A549 (cell line): ENCODE data around the gene GAS6. TPM values are rescaled to one million over a fixed set of nuclear protein-coding genes. Genes with fewer than 3 reads are reported as not detected.

Source experiments
- ATAC-seq, 2 experiments: fragments of 200-7000 bp in 1 of 2; fragments of >200 bp in 1 of 2; cut with Nextera tagmentation in 1 of 2; cut with Tn5 transposase in 1 of 2; 3 replicates each; pipeline versions ENCODE4 v1.8.0 to v1.9.1; 2018 to 2020; ENCODE audit warnings: mild to moderate bottlenecking in 1 of 2, moderate library complexity in 1 of 2
- CTCF ChIA-PET: fragments of 300-600 bp; sonication (Branson Sonifier 250); formaldehyde crosslinking; extraction: SDS; loops from one replicate; lab custom pipeline; 2021; ENCODE audit warnings: antibody characterized with exemption, inconsistent platforms; lab: Yijun Ruan, JAX
- POLR2A ChIA-PET: fragments of 350-600 bp; formaldehyde crosslinking; extraction: SDS; loops from one replicate; lab custom pipeline; 2021; ENCODE audit warnings: antibody characterized with exemption, inconsistent platforms; lab: Yijun Ruan, JAX
- DNase-seq, 2 experiments: peaks; one replicate each; pipeline versions ENCODE4 v3.0.0 to v3.0.0-alpha.2; 2011 to 2016; ENCODE audit warnings: low read depth in 1 of 2, low spot score in 1 of 2
- FAIRE-seq: peaks from 2 replicates; lab custom pipeline; 2011; peaks lifted over from hg19 to GRCh38; lab: Jason Lieb, UNC
- H3K27ac ChIP-seq, 2 experiments: fragments of >200 bp; sonication (Bioruptor Twin); formaldehyde crosslinking; 3 replicates each; pipeline ENCODE4 v1.5.1; 2016 to 2017
- H3K4me1 ChIP-seq: fragments of >200 bp; sonication (Bioruptor Twin); formaldehyde crosslinking; 3 replicates; pipeline ENCODE4 v1.6.1; 2016
- H3K4me2 ChIP-seq: fragments of >200 bp; sonication (Bioruptor Twin); formaldehyde crosslinking; 3 replicates; pipeline ENCODE4 v1.6.1; 2016
- H3K4me3 ChIP-seq: fragments of >200 bp; sonication (Bioruptor Twin); formaldehyde crosslinking; 3 replicates; pipeline ENCODE4 v1.5.1; 2016
- H3K9me3 ChIP-seq: fragments of >200 bp; sonication (Bioruptor Twin); formaldehyde crosslinking; 3 replicates; pipeline ENCODE4 v1.6.1; 2016
- ATOH8 ChIP-seq: fragments of 250-450 bp; sonication (Bioruptor Pico); IDR thresholded peaks from 2 replicates; pipeline ENCODE4 v1.5.0; 2020; ENCODE audit warnings: low read depth, mild to moderate bottlenecking, moderate library complexity
- BCL3 ChIP-seq: fragments of >200 bp; sonication (Bioruptor Twin); formaldehyde crosslinking; IDR thresholded peaks from 3 replicates; pipeline ENCODE4 v1.6.1; 2016
- CEBPB ChIP-seq, 2 experiments: fragments of >200 bp in 1 of 2; sonication (Bioruptor Twin) in 1 of 2; formaldehyde crosslinking in 1 of 2; IDR thresholded peaks; 2 replicates each; pipeline ENCODE4 v1.6.1; 2012 to 2016
- E2F6 ChIP-seq: IDR thresholded peaks from 2 replicates; pipeline ENCODE4 v1.6.1; 2012; ENCODE audit warnings: low read depth, borderline replicate concordance
- EHMT2 ChIP-seq: fragments of 200-600 bp; sonication (generic); IDR thresholded peaks from 2 replicates; pipeline ENCODE4 v1.6.1; 2016; ENCODE audit warnings: antibody characterized with exemption, low read depth, mild to moderate bottlenecking, moderate library complexity
- EP300 ChIP-seq, 2 experiments: fragments of >200 bp; sonication (Bioruptor Twin); formaldehyde crosslinking; IDR thresholded peaks; 2 replicates in 1 of 2; 3 replicates in 1 of 2; pipeline ENCODE4 v1.6.1; 2016 to 2017
- GATA3 ChIP-seq: IDR thresholded peaks from 2 replicates; pipeline ENCODE4 v1.6.1; 2012; ENCODE audit warnings: borderline replicate concordance
- HES2 ChIP-seq: fragments of >200 bp; sonication (Bioruptor Twin); formaldehyde crosslinking; IDR thresholded peaks from 2 replicates; pipeline ENCODE4 v1.6.1; 2016
- HOXB13 ChIP-seq: fragments of 250-450 bp; sonication (Bioruptor Pico); IDR thresholded peaks from 2 replicates; pipeline ENCODE4 v1.5.0; 2020; ENCODE audit warnings: low read depth, mild to moderate bottlenecking, moderate library complexity
- KDM1A ChIP-seq: fragments of 200-600 bp; sonication (generic); IDR thresholded peaks from 2 replicates; pipeline ENCODE4 v1.6.1; 2016; ENCODE audit warnings: low read depth, mild to moderate bottlenecking
- PBX3 ChIP-seq: IDR thresholded peaks from 2 replicates; pipeline ENCODE4 v1.6.1; 2012
- POLR2A ChIP-seq: IDR thresholded peaks from 2 replicates; pipeline ENCODE4 v1.6.1; 2012; ENCODE audit warnings: mild to moderate bottlenecking, low read length
- REST ChIP-seq: fragments of 200-600 bp; sonication (generic); IDR thresholded peaks from 2 replicates; pipeline ENCODE4 v1.6.1; 2016; ENCODE audit warnings: antibody characterized with exemption, mild to moderate bottlenecking, moderate library complexity
- RFX5 ChIP-seq: fragments of 450-650 bp; IDR thresholded peaks from 2 replicates; pipeline ENCODE4 v1.7.1; 2014; ENCODE audit warnings: antibody characterized with exemption, mild to moderate bottlenecking, moderate library complexity
- RNF2 ChIP-seq: fragments of 200-600 bp; sonication (generic); IDR thresholded peaks from 2 replicates; pipeline ENCODE4 v1.6.1; 2016; ENCODE audit warnings: low read depth, mild to moderate bottlenecking, antibody characterized with exemption, moderate library complexity, borderline replicate concordance
- SREBF2 ChIP-seq: fragments of 450-650 bp; IDR thresholded peaks from 2 replicates; pipeline ENCODE4 v1.6.1; 2014; ENCODE audit warnings: mild to moderate bottlenecking, moderate library complexity
- TFCP2L1 ChIP-seq: fragments of 250-450 bp; sonication (Bioruptor Pico); IDR thresholded peaks from 2 replicates; pipeline ENCODE4 v1.5.0; 2021; ENCODE audit warnings: mild to moderate bottlenecking
- TP53 ChIP-seq: fragments of 250-450 bp; sonication (Bioruptor Pico); IDR thresholded peaks from 2 replicates; pipeline ENCODE4 v1.5.0; 2021; ENCODE audit warnings: mild to moderate bottlenecking, moderate library complexity
- ZFP36 ChIP-seq: fragments of 450-650 bp; IDR thresholded peaks from 2 replicates; pipeline ENCODE4 v1.6.1; 2014; ENCODE audit warnings: borderline replicate concordance; ENCODE audit not compliant: partially characterized antibody
- ZNF302 ChIP-seq: fragments of 250-450 bp; sonication (Bioruptor Pico); IDR thresholded peaks from 2 replicates; pipeline ENCODE4 v1.9.0; 2021; ENCODE audit warnings: inconsistent platforms, mild to moderate bottlenecking, moderate library complexity
- WGBS: methylation state at CpG from one replicate; pipeline ENCODE4 v1.1.6; 2017; ENCODE audit errors: missing lambda C conversion rate; 5-methylcytosine and 5-hydroxymethylcytosine counted together
- polyA plus RNA-seq, 4 experiments: library from polyadenylated mRNA; depleted of rRNA in 3 of 4; stranded (reverse); fragments of >200 nt; fragmentation: RNase III in 1 of 4; extraction: RNeasy Plus Mini Kit Qiagen cat#74134 plus additional on column Dnase treatment in 1 of 4; gene quantifications; 2 replicates in 3 of 4; 3 replicates in 1 of 4; pipeline ENCODE4 v1.2.3, GENCODE V29; 2011 to 2017

GAS6 gene
- polyA plus RNA-seq, 2 of the 4 experiments (the other 2 are of a cell fraction), result 3.5 to 5.7 TPM

- ChIA-PET CTCF (interaction anchor here (0.6 to 1.3 kb wide), 10 partner anchors 14 to 395 kb away, joined by 3 to 4 read pairs (median 3); no protein-coding TSS in a partner anchor), POLR2A (no interaction called here)
- WGBS, result 52% methylated on average over 23 of the region's 25 CpGs
- Histone ChIP-seq H3K27ac (0 out of 6 replicates have a peak overlapping the region, but pooled peaks of 1 of the 2 experiments have one; percentile 12), H3K4me3 (no peak overlapping the region), H3K4me1 (peaks cover 24% of the 10 kb centered on the region), H3K4me2 (no peak overlapping the region; the same call in 2 of the 3 replicates), H3K9me3 (no peaks in the 10 kb centered on the region)
- DNase-seq (no peak), FAIRE-seq (no peak), ATAC-seq (no peak)
- TF ChIP-seq ZFP36 (no peak), ZNF302 (no peak), TP53 (no peak), REST (no peak), CEBPB (IDR thresholded peaks at IDR 0.05) (no peak), BCL3 (no peak), EHMT2 (no peak), HOXB13 (CRISPR knock-in tag) (no peak), RNF2 (no peak), E2F6 (no peak), EP300 (IDR thresholded peaks at IDR 0.05) (no peak), SREBF2 (no peak), HES2 (no peak), TFCP2L1 (CRISPR knock-in tag) (no peak), ATOH8 (CRISPR knock-in tag) (no peak), KDM1A (no peak), GATA3 (no peak), RFX5 (no peak), POLR2A (no peak), PBX3 (no peak)
Observed at GRCh38 chr13:113816254-113816929, 47.5 kb downstream of the GAS6 start.
